HG02571 (cell line): ENCODE results near the gene FOXL2NB.
"Not testable (repeated sequence)": the region's sequence is repeated elsewhere in the genome, so short reads cannot be mapped to it uniquely, and the experiment has no call there.

Source experiments
- ATAC-seq: cut with Tn5 transposase; IDR thresholded peaks from one replicate; pipeline ENCODE4 v1.9.1; 2021; ENCODE audit warnings: mild to moderate bottlenecking, moderate library complexity; ENCODE audit not compliant: unreplicated experiment

Gene FOXL2NB

DNA sequence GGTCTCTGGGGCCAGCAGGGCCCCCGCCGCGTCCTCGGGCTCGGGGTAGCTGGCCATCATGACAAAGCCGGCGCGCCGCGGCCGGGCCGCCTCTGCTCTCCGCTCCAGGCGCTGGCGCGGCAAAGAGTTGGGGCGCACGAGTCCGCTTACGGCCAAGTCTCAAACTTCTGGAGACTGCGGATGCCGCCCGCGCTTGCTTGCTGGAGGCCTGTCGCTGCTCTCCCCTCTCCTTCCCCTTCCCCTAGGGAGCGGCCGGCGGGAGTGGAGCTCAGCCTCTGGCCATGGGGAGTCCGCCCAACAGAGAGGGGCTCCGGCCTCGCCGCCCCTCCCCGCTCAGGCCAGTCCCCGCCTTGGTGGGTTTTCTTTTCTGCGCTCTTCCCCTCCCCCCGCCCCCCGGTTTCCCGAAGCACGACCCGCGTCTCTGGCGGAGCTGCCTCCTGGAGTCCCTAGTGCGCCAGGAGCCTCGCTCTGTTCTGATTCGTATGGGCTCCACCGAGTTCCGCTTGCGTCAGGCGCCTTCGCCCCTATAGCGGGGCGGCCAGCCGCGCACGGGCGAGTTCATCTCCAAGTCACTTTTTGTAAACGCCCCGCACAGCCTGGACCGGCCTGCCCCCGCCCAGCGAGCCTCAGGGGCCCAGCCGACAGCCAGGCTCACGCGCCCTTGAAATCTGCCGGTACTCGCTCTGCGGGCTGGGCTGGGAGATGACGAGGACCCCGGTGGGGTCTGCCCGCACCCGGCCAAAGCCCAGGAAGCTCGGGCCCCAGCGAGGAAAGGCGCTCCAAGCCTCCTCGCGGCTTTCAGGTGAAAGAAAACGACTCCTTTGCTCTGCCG lies at the start of gene FOXL2NB, which contains the start of gene FOXL2:
TSS of gene FOXL2NB (plus strand) at position 555 of the 832 bp plus-strand sequence. CDS start at position 703, 148 bp downstream.
TSS of gene FOXL2 (minus strand) at position 475 of the 832 bp plus-strand sequence. CDS start at position 60, 415 bp downstream.
- ATAC-seq, result no peak

- no peak for ATAC-seq
Measured at GRCh38 chr3:138898301-138898700, 48.7 kb upstream of the FOXL2NB start.

DNA sequence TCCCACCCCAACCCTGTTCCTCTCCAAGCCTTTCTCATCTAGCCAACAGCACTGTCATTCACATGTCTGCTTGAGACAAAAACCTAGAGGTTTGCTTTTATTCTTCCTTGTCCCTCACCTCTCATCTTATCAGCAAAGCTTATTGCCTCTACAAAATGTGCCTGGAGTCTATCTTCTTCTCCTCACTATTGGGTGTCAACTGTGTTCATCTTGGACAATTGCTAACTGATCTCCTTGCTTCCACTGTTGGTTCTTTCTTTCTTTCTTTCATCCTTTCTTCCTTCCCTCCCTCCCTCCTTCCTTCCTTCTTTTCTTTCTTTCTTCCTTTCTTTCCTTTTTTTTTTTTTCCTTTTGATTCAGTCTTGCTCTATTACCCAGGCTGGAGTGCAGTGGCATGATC lies 48.3 kb upstream of the FOXL2NB start:
- no peak for ATAC-seq

GRCh38 chr3:138899351-138899991 lies 47.5 kb upstream of the FOXL2NB start:
- ATAC-seq, result no peak

DNA sequence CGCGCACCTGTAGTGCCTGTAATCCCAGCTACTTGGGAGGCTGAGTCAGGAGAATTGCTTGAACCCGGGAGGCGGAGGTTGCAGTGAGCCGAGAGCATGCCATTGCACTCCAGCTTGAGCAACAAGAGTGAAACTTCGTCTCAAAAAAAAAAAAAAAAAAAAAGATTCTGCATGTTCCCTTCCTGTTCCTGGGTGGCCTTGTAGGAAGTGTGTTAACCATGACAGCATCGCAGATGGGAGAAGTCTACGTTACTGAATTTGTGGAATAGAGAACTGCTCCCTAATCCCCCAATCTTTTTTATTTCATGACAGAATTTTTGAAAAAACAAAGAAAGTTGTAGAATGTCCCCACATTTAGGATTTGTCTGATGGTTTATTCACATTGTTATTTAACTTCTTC lies 45.5 kb upstream of the FOXL2NB start:
- ATAC-seq, result no peak

- ATAC-seq, result no peak
Measured at GRCh38 chr3:138902171-138902570, 44.8 kb upstream of the FOXL2NB start.

GRCh38 chr3:138907539-138907938 lies 39.5 kb upstream of the FOXL2NB start:
- ATAC-seq, result no peak

GRCh38 chr3:138908846-138909245 lies 38.2 kb upstream of the FOXL2NB start:
- ATAC-seq, result no peak

DNA sequence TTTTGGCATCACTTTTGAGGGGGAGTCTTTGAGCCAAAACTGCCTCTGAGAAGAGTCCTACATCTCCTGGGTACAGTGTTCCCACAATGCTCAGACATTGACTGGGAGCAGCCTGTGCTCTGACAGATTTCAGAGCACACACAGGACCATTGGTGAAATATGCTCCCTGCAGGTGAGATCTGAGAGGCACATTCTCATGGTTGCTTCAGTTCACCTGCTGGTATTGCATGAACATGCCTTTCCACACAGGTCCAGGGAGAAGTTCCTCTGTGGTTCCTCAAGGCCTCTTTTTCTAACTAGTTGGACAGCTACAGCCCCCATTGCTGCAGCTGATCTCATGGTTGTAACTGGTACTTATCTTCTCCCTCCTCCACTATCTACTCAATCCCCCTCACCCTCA lies 37.1 kb upstream of the FOXL2NB start:
- no peak for ATAC-seq

DNA sequence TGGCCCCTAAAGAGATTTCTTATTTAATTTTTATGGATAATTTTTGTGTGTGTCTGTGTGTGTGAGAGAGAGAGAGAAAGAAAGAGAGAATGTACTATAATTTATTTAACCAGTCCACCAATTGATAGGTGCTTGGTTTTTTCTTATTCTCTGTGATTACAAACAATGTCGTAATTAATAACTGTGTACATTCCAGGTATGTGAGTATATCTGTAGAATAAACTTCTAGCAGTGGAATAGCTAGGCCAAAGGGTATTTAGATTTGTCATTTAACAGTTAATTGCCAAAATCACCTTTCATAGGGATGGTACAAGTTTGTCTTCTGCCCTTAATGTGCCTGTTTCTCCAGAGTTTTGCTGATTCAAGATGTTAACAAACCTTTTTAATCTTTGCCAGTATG lies 35.4 kb upstream of the FOXL2NB start:
- ATAC-seq, result no peak

DNA sequence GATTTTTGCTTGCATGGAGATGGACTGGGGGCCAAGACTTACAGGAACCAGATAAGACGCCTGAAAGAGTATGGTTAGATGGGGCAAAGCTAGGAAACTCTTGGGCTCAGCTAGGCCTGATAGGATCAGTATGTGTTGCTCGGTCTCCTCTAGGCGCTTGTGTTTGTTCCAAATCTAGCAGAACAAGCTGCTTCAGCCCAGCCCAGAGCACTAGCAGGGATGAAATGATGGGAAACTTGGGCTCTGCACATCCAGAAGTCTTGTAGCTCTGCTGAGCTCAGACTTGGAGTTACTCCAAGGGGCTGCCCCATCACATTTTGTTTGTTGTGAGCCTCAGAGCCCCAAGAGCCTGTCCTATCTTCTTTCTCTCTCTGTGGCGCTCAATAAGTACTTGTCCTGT lies 34.8 kb upstream of the FOXL2NB start:
- ATAC-seq, result no peak

DNA sequence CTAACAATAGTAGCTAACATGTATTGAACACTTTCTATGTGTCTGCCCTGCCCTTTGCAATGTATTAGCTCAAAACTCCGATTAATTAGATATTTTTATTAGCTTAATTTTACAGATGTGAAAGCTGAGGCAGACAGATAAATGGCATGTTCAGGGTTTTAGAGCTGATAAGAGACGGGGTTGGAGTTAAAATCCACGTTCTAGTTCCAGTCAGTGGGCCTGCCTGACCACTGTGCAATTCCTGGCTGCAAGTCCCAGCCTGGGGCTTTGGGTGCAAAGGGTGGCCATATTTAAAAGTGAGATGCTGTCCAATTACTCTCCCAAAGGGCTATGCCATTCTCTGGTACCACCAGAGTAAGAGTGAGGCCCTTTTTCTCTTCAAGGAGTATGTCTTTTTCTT lies 33.3 kb upstream of the FOXL2NB start:
- no peak for ATAC-seq

DNA sequence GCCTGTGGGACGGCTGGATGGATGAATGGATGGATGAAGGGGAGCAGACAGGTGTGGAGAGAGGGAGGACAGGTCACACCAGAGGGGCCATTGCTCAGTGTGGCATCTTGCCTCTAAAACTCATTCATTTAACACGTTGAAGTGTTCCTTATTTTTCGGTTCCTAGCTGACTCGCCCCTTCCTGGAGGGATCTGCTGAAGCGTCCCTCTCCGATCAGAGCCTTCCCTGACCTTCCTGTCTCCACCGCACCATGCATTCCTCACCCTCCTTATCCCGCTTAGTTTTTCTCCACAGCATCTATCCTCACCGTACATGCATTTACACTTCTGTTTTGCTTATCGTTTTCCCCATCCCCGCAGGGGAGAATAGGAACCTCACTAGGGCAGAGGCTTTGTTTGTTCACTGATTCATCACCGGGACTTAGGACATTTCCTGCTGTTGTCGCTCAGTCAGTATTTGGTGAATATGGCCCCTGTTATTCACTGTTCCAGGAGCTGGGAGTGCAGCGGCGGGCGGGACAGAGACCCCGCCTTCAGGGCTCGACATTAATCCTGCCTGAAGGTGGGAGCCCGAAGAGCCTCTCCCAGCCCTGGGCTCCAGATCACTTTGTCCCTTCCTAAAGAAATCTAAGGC lies 32.0 kb upstream of the FOXL2NB start:
- peak; percentile 11 for ATAC-seq

GRCh38 chr3:138915503-138916498 lies 31.2 kb upstream of the FOXL2NB start:
- ATAC-seq, result peak; percentile 84

DNA sequence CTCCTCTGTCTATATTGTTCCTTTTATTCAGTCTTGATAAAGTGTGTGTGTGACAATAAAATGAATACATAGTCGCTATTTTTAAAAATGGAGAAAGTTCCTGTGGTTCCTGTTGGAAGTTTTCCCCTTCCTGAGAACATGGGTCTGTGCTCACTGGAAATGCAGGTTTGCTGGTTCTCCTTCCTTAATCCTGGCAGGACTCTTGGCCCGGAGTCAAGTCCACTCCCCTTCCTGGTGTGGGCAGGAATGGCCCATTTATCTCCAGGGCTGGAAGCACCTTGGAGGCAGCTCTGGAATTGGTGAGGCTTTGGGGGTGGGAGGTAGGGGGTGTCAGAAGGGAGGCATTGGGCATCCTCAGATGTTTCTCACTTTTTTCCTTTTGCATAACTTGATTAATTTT lies 30.2 kb upstream of the FOXL2NB start:
- ATAC-seq, result no peak

DNA sequence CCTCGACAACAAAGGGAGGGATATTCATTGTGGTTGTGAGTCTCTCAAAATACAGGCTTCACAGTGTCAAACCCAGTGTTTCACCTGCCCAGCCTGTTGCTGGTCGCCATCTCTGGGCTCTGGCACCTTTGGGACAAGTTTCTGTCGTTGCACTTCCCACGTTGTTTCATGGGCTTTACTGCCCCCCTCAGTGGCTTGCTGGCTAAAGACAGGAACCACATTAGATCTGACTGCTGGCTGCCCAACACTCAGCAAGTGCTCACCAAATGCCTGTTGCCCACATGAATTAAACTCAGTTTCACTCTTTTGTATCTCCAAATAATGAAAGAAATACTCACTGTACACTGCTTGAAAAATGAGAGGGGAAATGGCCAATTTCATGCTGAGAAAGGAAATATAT lies 27.7 kb upstream of the FOXL2NB start:
- ATAC-seq, result no peak

GRCh38 chr3:138921316-138922292 lies 25.4 kb upstream of the FOXL2NB start:
- no peak for ATAC-seq

DNA sequence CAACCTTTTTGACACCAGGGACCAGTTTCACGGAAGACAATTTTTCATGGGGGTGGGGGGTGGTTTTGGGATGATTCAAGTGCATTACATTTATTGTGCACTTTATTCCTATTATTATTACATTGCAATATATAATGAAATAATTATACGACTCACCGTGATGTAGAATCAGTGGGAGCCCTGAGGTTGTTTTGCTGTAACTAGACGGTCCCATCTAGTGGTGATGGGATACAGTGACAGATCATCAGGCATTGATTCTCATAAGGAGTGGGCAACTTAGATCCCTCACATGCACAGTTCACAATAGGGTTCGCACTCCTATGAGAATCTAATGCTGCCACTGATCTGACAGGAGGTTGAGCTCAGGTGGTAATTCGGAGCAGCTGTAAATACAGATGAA lies 24.6 kb upstream of the FOXL2NB start:
- ATAC-seq, result not testable (repeated sequence)

GRCh38 chr3:138923531-138923994 lies 23.5 kb upstream of the FOXL2NB start:
- peak; percentile 71 for ATAC-seq
